ENCODE data around the gene KCNK6.

KCNK6 gene

DNA sequence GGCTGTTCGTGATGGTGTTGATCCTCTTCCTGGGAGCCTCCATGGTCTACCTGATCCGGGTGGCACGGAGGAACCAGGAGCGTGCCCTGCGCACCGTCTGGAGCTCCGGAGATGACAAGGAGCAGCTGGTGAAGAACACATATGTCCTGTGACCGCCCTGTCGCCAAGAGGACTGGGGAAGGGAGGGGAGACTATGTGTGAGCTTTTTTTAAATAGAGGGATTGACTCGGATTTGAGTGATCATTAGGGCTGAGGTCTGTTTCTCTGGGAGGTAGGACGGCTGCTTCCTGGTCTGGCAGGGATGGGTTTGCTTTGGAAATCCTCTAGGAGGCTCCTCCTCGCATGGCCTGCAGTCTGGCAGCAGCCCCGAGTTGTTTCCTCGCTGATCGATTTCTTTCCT is 27.8 kb upstream of the KCNK6 start:
- DNase-seq (ENCODE audit: extremely low spot score) = no peak
- CTCF ChIA-PET = interaction anchor here (0.9 to 2.2 kb wide), 2 partner anchors 11 to 48 kb away, joined by 3 to 5 read pairs; no protein-coding TSS in a partner anchor
- TF ChIP-seq, protein P1, sequence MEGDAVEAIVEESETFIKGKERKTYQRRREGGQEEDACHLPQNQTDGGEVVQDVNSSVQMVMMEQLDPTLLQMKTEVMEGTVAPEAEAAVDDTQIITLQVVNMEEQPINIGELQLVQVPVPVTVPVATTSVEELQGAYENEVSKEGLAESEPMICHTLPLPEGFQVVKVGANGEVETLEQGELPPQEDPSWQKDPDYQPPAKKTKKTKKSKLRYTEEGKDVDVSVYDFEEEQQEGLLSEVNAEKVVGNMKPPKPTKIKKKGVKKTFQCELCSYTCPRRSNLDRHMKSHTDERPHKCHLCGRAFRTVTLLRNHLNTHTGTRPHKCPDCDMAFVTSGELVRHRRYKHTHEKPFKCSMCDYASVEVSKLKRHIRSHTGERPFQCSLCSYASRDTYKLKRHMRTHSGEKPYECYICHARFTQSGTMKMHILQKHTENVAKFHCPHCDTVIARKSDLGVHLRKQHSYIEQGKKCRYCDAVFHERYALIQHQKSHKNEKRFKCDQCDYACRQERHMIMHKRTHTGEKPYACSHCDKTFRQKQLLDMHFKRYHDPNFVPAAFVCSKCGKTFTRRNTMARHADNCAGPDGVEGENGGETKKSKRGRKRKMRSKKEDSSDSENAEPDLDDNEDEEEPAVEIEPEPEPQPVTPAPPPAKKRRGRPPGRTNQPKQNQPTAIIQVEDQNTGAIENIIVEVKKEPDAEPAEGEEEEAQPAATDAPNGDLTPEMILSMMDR (IDR thresholded peaks at IDR 0.05; ENCODE audit: control extremely low read depth, extremely low read depth, low read depth, missing control alignments) = no peak
- POLR2A ChIA-PET = no interaction called here

DNA sequence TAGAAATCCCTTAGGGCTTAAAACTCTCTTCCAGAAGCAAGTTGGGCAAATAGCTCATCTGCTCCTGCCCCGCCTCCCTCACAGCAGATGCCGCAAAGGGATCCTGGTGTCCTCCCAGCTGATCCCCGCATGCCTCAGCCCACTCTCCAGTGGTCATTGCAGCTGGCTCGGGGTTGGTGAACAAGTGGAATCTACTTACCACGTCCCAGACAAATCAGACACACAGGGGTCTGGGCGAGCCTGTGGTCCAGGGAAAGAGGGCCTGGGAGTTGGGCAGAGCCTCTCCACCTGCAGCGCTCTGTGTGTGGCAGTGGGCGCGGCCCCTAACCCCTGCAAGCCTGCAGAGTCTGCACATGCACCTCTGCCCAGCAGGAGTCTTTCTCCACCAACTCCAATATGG is 26.4 kb upstream of the KCNK6 start:
- no peak for DNase-seq (ENCODE audit: extremely low spot score)
- ChIA-PET CTCF (interaction anchor here (1.1 kb wide), 1 partner anchor 12 kb away, joined by 4 read pairs; no protein-coding TSS in a partner anchor), POLR2A (no interaction called here)
- TF ChIP-seq, protein P1 (IDR thresholded peaks at IDR 0.05; ENCODE audit: control extremely low read depth, extremely low read depth, low read depth, missing control alignments) = no peak

DNA sequence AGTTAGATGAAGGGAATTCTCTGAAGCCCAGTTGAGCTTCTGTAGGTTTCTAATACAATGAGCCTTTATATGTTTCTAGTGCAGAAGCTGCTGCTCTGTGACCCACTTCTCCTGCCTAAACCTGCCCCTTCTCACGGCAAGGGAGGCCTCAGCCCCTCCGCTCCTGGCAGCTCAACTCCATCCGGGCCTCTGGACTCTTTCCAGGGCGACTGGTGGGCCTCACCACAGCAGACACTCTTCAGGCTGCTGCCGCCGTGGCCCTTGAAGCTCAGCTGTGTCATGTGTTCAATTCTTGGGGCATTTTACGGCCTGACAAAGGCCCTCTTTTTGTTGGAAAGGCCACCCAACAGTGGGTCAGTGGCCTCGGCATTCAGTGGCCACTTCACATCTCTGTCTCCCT is 25.6 kb upstream of the KCNK6 start:
- CTCF ChIA-PET = interaction anchor here (1.1 kb wide), 1 partner anchor 13 kb away, joined by 4 read pairs; no protein-coding TSS in a partner anchor
- TF ChIP-seq, protein P1 (IDR thresholded peaks at IDR 0.05; ENCODE audit: control extremely low read depth, extremely low read depth, low read depth, missing control alignments) = no peak
- POLR2A ChIA-PET = no interaction called here
- DNase-seq (ENCODE audit: extremely low spot score) = no peak

DNA sequence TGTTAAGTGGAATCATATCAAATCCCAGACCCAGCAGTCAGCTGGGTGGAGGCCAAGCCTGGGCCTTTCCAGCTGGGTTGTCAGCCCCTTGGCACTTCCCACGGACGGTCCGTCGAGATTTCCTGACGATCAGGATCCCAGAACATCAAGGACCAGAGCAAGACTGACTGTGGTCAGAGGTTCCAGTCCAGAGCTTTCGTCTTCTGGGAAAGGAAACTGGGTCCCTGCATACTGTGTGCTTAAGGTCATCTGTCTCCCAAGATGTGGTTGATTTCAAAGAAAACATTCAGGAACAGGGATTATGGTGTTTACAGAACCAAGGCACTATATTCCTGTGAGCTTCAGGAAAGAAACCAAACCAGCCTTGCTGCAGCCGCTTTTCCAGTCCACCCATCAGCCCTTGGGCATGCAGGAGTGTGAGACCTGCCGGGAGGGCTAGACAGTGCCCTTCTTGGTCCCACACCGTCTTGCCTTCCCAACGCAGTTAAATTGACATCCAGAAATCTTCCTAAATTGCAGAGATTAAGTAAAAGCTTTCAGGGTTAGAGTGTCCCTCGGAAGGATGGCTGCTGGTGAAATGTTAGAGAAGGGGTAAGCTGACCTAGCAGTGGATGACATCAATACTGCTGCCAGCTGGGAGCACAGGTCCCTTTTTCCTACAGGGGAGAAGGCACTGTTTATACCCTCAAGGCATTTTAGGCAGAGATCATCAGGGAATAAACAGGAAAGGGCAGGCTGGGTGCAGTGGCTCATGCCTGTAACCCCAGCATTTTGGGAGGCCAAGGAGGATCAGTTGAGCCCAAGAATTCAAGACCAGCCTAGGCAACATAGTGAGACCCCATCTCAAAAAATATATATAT is 20.6 kb upstream of the KCNK6 start:
- no peak for DNase-seq (ENCODE audit: extremely low spot score)
- TF ChIP-seq, protein P1 (IDR thresholded peaks at IDR 0.05; ENCODE audit: control extremely low read depth, extremely low read depth, low read depth, missing control alignments) = no peak
- POLR2A ChIA-PET = no interaction called here
- CTCF ChIA-PET = interaction anchor here (0.9 to 1.9 kb wide), 3 partner anchors 14 to 65 kb away, joined by 3 to 5 read pairs (median 3); no protein-coding TSS in a partner anchor

DNA sequence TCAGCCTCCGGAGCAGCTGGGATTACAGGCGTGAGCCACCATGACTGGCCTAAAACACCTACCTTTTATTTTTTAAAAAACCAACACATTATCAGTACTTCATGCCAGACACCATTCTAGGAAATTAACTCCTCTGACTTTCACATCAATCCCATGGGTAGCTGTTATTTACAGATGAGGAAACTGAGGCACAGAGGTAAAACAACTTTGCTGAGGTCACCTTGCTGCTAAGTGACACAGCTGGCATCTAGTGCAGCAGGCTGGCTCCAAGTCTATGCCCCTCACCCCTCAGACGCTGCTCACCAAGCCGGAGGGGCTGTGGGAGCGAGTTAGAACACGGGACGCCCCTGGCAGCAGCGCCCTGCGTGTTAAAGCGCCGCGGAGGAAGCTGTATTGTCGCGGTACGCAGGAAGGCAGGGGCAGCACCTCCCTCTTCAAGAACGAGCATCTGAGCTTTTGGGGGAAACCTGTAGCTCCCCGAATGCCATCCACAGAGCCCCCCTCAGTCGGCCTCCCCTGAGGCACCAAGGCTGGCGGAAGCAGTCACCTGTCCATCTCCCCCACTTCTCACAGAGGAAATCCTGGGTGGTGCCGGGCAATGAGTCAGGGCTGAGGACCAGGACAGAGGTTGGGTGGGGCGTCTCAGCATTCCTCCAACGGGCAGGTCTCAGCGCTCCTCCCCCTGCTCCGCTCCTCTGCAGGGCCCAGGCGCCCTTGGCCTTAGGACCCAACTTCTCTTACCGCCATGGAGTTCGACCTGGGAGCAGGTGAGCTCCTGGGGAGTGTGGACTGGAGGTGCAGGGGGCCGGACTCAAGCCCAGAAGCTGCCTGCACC is 15.9 kb upstream of the KCNK6 start, which contains the start of gene C19orf33:
Gene C19orf33 (plus strand): TSS at position 735 of the 835 bp plus-strand sequence. CDS start 11 bp downstream, at position 746.
- TF ChIP-seq, protein P1 (IDR thresholded peaks at IDR 0.05; ENCODE audit: control extremely low read depth, extremely low read depth, low read depth, missing control alignments) = no peak
- ChIA-PET CTCF (interaction anchor here (1.1 to 1.6 kb wide), 2 partner anchors 18 to 40 kb away, joined by 3 read pairs; no protein-coding TSS in a partner anchor), POLR2A (no interaction called here)
- no peak for DNase-seq (ENCODE audit: extremely low spot score)

DNA sequence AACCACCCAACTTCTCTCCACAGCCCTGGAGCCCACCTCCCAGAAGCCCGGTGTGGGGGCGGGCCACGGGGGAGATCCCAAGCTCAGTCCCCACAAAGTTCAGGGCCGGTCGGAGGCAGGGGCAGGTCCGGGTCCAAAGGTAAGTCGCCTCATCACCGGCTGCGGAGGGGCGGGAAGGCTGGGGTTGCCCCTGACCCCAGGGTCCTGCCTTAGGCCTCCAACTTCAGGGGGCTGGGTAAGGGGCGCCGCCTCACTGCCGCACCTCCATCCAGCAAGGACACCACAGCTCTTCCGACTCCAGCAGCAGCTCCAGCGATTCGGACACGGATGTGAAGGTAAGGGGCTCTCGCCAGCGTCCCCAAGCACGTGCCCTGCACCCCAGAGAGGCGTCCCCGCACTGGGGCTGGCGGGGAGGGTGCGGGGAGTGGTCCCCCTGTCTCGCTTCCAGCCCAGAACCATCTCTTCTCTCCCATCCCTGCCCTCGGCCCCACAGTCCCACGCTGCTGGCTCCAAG is 15.2 kb upstream of the KCNK6 start:
- ChIA-PET CTCF (interaction anchor here (1.1 to 1.6 kb wide), 2 partner anchors 17 to 41 kb away, joined by 3 read pairs; no protein-coding TSS in a partner anchor), POLR2A (no interaction called here)
- TF ChIP-seq, protein P1 (IDR thresholded peaks at IDR 0.05; ENCODE audit: control extremely low read depth, extremely low read depth, low read depth, missing control alignments) = no peak
- DNase-seq (ENCODE audit: extremely low spot score) = no peak
